GM18505 (cell line): Measurements from ENCODE around the gene FBXO42.

ENCODE experiments used
- ATAC-seq: cut with Tn5 transposase; IDR thresholded peaks from one replicate; pipeline ENCODE4 v1.9.1; 2021; ENCODE audit not compliant: unreplicated experiment
- POLR2A ChIP-seq: IDR thresholded peaks from 4 replicates; pipeline ENCODE4 v1.6.1; 2011; ENCODE audit warnings: borderline replicate concordance; ENCODE audit not compliant: insufficient read depth, insufficient read length; ENCODE audit errors: extremely low read depth

FBXO42 gene

DNA sequence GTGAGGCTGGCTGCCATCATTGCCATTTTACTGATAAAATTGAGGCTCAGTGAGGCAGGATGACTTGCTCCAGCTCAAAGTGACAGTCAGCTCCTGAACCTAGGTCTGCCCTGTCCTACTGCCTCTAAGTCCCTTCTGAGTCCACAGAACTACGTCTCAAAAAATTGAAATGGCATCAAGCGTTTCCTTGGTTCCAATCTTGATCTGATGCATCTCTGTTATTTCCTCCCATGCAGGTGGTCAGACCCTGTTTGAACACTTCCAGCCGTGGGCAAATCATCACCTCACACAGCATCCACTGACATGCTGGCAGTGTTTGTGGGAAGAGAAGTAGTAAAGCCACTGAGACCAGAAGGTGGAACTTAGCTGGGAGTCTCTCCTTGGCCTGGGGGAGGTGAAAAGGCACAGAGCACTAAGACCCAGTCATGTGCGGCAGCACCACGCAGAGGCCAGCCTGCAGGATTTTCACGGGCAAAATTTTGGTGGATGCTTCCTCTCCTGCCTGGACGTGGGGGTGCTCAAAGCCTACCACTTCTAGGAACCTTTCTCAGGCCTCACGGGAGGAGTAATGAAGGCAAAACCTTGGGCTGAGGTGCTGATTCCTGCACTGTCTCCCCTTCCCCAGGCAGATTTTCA is 107.5 kb downstream of the FBXO42 start:
- no peak for ATAC-seq
- TF ChIP-seq POLR2A = no peak

GRCh38 chr1:16243936-16244649 is 108.2 kb downstream of the FBXO42 start:
- ATAC-seq = no peak
- no peak for TF ChIP-seq POLR2A

DNA sequence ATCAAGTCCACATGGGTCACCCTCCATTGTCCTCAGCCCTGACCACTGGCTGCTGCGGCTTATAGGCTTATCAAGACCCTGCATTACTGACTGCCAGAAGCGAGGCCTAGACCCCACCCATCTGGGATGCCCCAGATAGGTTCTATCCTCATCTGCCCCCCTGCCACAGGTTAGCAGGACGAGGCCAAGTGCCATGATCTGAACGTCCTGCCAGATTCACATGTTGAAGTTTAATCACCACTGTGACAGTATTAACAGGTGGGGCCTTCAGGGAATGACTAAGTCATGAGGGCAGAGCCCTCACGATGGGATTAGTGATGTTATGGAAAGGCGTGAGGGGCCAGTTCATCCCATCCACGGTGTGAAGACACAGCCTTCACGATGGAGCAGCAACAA is 109.1 kb downstream of the FBXO42 start:
- no peak for ATAC-seq
- TF ChIP-seq POLR2A = no peak

DNA sequence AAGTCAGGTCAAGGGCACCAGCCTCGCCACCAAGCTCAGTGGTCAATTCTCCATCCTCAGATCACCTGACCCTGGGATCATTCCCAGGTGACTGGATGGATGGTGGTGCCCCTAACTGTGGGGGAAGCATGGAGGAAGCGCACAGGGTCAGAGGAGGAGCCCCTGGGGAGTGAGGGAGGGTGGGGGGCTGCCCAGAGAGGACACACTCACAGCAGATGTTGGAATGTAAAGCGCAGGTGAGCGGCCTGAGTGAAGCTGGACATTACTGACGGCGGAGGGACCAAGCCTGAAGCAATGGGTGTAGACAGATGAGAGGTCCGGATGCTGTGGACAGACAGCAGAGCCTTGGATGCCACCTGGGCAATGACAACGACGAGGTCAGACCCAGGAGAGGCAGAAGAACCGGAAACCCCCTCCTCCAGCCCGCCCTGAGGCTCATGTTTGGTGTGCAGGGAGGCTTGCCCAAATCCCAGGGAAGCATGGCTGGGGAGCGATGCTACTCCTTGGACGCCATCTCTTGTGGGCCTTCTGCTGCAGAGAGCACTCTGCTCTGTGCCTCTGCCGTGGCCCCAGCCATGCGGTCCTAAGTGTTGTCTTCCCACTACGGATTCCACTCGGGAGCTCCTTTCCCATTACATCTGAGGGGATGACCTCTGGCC is 109.6 kb downstream of the FBXO42 start:
- ATAC-seq = no peak
- no peak for TF ChIP-seq POLR2A

DNA sequence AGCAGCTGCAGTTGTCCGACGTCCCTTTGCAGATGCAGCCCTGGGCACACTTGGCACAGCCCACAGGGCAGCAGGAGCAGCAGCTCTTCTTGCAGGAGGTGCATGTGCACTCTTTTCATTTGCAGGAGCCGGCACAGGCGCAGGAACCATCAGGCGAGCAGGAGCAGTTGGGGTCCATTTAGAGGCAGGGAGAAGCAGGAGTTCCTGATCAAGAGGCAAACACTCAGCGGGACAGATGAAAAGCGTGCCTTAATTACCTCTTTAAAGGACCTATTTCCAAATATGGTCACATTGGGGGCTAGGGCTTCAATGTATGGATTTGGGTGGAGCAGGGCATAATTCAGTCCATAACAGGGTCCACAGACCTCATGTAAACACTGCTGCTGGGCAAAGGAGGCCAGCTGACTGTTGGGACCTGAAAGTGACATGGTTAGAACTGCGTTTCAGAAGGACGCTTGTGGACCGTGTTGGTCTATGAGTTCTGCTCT is 111.0 kb downstream of the FBXO42 start:
- TF ChIP-seq POLR2A = no peak
- no peak for ATAC-seq

GRCh38 chr1:16239972-16240491 is 112.2 kb downstream of the FBXO42 start:
- no peak for TF ChIP-seq POLR2A
- ATAC-seq = no peak

DNA sequence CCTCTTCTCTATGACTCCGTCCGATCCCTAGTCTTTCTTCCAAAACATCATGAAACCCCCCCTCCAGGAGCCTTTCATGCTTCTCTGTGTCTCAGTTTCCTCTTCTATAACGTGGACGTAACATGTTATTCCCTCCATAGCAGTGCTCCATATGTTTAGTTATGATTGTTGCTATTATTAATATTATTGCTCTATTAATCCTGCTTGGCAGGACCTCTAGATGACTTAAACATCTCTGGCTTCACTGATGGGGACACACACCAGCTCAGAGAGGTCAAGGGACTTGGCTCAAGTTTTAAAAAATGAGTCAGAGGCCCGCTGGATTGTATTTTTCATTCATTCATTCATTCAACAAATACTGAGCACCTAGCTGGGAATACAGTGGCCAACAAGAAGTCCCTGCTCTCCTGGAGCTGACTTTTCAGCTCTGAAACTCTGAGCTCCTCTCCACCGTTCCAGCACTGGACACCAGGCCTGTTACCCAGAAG is 114.9 kb downstream of the FBXO42 start:
- ATAC-seq = no peak

GRCh38 chr1:16236511-16237342 is 115.6 kb downstream of the FBXO42 start, which contains the start of gene CPLANE2:
Gene CPLANE2, minus strand, starts transcription at chr1:16237183. Its CDS starts 441 bp downstream, at chr1:16236742.
- ATAC-seq = peak; percentile 86
- peak; percentile 71 for TF ChIP-seq POLR2A

More for the DNA sequence above, 114.9 kb downstream of the FBXO42 start:
- no peak for TF ChIP-seq POLR2A

- peak; percentile 26 for ATAC-seq
- TF ChIP-seq POLR2A = no peak
These were observed 116.3 kb downstream of the FBXO42 start for GRCh38 chr1:16235944-16236510.

GRCh38 chr1:16235347-16235746 is 116.9 kb downstream of the FBXO42 start:
- no peak for TF ChIP-seq POLR2A
- no peak for ATAC-seq

DNA sequence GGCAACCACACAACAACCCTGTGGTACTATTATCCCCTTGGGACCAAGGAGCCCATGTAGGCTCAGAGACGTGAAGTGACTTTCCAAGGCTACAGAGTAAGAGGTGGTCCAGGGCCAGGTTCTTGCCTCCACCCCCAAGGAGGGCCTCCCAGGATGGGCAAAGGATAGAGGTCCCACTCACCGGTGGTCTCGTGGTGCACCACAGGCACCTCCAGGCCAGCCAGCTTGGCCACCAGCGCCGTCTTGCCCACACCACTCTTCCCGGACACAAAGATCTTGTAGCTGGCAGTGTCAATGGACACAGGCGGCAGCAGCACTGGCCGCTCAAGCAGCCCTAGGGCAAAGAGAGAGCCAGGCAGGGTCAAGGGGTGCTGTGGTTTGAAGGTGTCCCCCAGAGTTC is 118.8 kb downstream of the FBXO42 start:
- TF ChIP-seq POLR2A = no peak
- ATAC-seq = no peak

- TF ChIP-seq POLR2A = no peak
- no peak for ATAC-seq
These were observed 120.0 kb downstream of the FBXO42 start for GRCh38 chr1:16232316-16232710.

DNA sequence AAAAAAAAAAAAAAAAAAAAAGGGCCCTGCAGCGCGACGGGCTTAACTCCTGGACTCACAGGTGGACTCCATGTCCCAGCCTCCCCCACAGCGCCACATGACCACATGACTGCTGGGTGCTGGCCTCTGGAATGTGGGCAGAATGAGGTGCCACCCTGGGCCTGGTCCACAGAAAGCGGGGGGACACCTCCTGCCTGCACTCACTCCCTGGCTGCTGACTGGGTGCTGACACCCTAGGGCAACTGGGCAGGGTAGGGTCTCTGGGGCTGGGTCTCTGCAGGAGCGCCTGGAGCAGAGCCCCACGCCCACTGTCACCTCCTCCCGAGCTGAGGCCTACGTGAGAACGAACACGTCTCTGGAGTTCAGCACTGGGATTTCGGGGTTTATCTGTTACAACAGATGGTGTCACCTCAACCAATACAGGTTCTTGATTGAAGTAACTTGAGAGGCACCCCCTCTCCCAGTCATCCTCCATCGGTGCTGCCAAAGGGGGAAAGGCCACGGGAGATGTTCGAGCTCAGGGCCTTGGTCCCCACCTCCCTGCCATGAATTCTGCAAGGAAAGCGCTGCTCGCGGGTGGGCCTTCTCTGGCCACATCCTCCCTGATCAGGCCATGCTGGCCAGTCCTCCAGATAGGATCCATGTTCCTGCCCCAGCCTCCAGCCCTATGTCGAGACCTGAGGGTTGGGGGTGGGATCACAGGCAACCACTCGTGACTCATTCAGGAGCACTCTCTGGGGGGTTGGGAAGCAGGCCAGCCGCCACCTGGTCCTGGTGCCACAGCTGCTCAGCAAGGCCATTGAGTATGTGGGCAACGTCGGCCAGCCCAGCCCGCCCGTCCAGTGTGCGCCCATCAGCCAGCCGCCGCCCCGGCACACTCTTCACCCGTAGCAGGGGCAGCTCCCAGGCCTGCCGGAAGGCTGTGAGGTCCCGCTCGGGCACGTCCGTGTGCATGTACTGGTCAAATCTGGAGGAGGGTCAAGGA is 120.7 kb downstream of the FBXO42 start:
- no peak for ATAC-seq
- no peak for TF ChIP-seq POLR2A
